GM19025 (cell line): ENCODE measurements around the gene ATCAY.
"Not testable (repeated sequence)": the region's sequence is repeated elsewhere in the genome, so short reads cannot be mapped to it uniquely, and the experiment has no call there.

Experiments
- ATAC-seq: cut with Tn5 transposase; IDR thresholded peaks from one replicate; pipeline ENCODE4 v1.9.1; 2021; ENCODE audit warnings: mild to moderate bottlenecking, low read depth, moderate library complexity; ENCODE audit not compliant: unreplicated experiment

ATCAY gene

DNA sequence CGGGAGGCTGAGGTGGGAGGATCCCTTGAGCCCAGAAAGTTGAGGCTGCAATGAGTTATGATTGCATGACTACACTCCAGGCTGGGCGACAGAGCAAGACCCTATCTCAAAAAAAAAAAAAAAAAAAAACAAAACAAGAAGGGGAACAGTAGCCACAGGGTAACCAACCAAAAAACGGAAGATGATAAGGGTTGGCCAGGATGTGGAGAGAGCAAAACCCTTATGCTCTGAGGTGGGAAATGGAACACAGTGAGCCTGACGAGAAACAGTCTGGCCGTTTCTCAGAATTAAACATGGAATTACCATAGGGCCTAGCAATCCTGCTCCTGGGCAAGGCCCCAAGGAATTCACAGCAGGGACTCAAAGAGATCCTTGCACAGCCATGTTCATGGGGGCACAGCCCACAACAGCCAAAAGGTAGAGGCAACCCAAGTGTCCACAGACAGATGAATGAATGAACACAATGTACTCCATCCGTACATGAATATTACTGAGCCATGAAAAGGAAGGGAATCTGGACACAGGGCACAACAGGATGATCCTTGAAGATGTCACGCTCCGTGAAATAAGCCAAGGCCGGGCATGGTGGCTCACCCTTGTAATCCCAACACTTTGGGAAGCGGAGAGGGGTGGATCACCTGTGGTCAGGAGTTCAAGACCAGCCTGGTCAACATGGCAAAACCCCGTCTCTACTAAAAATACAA is 63.7 kb downstream of the ATCAY start:
- no peak for ATAC-seq

DNA sequence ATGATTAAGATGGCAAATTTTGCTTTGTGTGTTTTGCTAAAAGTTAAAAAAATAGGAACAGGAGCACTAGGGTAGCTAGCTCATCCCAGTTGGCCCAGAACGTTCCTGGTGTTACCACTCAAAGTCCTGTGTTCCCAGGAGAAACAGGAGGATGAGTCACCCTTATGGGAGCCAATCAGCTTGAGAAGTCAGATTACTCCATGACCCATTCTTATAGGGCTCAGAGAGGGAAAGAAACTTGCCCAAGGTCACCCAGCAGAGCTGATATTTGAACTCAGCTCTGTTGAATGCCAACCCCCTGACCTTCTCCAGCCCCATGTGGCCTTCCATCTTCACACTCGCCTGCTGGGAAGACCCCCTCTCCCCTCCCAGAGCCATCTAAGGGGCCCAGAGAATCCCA is 65.4 kb downstream of the ATCAY start:
- ATAC-seq: no peak

DNA sequence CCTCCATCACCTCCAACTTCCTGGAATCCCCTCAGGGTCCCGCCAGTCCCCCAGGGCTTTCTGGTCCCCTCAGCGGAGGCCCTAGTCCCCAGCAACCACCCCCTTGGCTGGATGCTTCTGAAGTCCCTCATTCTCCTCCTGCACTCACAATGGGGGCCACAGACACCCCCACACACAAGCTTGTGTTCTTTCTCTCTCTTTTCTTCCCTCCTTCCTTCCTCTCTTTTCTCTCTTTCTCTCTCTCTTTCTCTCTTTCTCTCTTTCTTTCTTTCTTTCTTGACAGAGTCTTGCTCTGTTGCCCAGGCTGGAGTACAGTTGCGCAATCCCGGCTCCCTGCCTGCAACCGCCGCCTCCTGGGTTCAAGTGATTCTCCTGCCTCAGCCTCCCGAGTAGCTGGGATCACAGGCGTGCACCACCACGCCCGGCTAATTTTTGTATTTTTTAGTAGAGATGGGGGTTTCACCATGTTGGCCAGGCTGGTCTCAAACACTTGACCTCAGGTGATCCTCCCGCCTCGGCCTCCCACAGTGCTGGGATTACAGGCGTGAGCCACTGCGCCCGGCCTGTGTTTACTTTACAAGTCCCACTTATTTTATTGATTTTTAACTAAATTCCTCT is 66.9 kb downstream of the ATCAY start:
- not testable (repeated sequence) for ATAC-seq

DNA sequence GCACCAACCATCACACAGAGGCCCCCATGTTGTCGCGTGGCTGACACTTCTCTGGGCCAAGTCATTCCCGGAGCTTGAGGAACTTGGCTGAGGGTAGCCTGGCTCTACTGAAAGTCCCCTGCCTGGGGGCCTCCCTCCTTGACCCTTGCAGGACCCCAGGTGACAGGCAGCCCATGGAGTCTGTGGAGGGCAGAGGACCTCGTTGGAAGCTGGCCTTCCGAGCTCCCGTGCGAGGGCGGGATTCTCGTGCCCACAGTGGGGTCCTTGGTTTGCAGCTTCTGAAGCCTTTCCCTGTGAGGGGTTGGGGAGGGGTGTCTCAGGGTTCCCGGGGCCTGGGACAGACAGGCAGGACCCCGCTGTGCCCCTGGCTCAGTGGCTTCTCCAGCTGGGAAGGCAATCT is 68.8 kb downstream of the ATCAY start:
- no peak for ATAC-seq

DNA sequence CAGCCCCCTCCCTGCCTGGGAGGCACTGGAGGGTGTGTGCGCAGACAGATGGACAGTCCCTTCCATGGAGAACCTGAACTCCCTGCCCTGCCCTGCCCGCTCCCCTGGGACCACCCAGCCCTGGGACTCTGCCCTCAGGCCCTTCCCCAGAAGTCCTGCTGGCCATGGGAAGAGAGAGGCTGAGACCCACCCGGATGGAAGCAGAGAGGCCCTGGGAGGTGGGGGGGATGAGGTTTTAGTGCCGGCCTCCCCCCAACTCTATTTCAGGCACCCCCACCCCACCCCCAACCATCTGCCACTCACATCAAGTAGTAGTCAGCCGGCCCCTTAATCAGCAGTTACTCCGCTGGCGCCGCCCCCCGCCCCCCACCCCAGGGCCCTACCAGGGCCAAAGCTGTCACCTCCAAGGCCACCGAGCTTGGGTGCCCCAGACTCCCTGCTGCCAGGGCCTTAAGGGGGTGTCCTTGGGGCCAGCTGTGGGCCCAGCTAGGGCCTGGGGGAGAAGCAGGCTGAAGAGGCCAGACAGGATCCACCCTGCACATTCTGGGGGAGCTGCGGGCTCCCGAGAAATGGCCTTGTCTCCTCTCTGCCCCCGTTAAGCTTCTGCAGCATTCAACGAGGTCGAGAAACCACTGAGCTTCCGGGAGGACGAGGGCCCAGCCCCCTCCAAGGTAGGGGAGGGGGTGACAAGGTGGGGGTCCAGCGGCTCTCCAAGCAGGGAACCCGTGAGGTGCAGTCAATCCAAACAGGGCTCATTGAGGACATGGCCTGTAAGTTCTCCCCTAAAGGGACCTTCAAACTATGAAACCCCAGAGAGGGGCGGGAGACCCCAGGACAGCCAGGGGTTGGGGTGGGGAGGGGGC is 69.7 kb downstream of the ATCAY start:
- no peak for ATAC-seq

DNA sequence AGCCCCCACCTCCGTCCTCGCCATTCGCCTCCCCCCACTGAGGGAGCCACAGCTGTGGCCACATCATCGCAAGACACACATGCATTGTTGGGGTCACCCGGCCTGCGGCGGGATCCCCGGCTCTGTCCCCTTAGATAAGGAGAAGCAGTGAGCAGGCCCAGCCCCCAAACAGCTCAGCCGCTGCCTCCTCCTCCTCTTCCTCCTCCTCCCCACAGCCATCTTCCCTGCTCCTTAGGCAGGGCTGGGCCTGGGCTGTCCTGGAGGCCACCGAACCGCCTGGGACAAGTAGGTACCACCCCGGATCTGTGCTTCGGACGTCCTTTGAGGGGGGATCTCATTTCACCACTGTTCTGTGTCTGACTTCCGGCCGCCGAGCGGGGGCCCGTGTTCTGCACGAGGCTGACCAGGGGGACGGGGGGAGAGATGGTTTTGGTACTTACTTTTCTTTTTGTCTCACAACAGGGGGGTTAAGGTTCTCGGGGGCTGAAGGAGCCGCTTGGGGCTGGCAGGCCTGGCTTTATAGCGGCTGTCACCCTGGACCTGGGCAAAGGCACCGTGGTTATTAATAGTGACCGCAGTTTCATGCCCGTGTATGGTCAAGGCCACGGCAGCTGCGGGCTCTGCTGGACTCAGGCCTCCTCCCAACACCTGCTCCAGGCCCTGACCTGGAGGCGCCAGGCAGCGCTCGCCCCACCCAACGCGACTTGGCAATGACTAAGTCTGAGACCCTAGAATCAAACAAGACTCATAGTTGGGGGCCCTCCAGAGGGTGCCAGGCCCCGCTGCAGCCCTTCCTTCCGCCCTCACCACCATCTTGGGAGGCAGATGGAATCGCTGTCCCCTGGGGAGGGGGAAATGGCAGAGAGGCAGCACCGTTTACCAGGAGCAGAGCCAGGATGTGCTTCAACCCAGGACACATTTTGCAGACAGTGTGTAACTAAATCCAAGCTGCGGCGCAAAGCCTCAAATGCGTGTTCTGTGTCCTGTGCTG is 70.7 kb downstream of the ATCAY start:
- no peak for ATAC-seq

DNA sequence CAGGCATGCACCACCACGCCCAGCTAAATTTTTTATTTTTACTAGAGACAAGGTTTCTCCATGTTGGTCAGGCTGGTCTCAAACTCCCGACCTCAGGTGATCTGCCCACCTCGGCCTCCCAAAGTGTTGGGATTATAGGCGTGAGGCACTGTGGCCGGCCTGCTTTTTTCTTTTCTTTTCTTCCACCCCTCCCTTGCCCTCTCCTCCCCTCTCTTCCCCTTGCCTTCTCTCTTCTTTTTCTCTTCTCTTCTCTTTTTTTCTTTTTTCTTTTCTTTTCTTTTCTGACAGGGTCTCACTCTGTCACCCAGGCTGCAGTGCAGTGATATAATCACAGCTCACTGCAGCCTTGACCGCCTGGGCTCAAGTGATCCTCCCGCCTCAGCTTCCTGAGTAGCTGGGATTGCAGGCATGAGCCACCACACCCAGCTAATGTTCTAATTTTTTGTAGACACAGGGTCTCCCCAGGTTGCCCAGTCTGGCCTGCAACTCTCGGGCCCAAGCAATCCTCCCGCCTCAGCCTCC is 72.3 kb downstream of the ATCAY start:
- not testable (repeated sequence) for ATAC-seq

DNA sequence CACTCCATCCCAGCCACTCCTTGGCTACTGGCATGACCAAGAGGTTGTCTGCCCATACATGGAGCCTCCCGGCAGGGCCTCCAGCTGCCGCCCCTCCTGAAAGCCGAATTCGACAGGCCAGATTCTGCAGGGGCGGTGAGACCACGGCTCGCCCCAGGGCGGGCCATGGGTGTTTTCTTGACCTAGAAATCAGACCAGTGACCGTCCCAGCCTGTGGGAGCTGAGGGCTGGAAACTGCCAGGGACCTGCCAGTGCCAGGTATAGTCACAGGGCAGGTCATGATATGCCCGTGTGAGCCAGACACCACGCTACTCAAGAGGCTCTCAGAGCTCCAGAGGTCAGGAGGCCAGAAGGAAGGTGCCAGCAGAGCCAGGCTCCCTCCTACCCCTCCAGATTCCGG is 73.6 kb downstream of the ATCAY start:
- no peak for ATAC-seq

DNA sequence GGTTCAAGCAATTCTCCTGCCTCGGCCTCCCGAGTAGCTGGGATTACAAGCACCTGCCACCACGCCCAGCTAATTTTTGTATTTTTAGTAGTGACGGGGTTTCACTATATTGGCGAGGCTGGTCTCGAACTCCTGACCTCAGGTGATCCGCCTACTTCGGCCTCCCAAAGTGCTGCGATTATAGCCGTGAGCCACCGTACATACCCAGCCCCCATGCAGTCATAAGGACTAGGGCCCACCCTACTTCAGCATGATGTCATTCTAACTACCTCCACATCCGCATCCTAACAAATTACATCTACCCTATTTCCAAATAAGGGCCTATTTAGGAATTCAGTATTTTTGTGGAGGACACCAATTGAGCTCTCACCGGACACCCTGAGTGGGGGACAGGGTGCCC is 74.8 kb downstream of the ATCAY start:
- not testable (repeated sequence) for ATAC-seq

DNA sequence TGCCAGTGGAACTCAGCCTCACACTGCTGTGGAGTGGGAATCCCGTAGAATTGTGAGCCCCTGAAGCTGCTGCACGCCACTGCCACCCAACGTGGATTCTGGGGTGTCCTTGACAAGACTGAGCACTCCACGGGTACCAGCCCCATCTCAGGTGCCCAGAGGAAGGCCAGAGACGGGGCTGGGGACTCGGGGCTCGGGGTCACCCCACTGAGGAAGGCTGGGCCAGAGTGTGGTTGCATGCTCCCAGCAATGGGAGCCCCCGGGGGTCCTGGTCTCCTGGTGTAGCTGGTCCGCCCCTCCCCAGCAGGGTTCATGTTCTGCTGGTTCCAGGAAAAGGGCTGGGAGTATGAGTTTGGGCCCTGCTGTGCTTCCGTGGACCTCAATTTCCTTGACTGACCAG is 75.2 kb downstream of the ATCAY start:
- no peak for ATAC-seq

DNA sequence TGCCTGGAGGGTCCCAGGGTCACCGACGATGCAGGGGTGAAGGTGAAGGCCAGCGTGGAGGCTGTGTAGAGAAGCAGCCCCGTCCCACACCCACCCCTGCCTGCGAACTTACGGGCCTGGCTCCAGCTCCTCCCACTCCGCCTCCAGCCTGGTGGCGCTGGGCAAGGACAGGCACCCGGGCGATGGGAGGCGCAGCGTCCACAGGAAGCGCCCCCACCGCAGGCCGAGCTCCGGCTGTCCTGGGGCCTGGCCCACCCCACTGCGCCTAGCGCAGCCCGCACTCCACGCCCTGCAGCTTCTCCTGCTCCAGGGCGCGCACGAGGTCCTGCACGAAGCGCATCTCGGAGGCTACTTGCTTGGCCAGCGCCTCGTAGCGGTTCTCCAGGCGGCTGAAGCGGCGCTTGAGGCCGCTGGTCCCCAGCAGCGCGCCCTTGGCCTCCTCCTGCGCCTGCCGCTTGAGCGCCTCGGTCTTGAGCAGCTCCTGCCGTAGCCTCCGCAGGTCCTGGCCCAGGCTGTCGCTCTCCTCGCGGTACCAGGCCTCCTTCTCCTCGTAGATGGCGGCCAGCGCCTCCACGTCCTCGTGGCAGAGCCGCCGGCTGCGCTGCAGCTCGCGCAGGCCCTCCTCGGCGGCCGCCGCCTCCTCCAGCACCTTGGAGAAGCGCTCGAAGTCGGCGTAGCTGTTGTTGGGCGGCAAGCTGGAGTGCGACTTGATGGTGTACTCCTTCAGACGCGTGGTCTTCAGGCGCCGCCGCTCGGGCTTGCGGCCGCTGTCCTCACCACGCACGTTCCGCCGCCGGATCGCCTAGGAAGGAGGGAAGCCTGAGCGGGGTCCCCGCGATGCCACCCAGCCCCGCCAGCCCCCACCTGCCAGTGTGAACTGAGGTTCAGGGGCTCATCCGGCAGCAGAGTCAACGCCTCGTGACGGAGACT is 78.6 kb downstream of the ATCAY start:
- no peak for ATAC-seq

DNA sequence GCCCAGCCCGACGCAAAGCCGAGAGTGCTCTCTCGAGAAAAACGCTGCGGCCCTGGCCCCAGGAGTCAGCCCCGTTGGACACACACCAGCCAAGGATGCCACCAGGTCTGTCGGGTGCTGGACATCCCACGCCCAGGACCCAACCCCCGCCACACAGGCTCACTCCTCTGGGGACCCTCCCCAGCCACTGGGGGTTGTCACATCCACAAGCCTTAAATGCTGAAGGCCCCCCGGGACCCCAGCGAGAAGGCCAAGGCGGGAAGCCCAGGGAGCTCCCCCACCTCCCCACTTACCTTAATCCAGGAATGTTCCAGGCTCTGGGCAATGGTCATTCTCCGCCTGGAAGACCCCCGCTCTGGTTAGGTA is 79.3 kb downstream of the ATCAY start:
- no peak for ATAC-seq

DNA sequence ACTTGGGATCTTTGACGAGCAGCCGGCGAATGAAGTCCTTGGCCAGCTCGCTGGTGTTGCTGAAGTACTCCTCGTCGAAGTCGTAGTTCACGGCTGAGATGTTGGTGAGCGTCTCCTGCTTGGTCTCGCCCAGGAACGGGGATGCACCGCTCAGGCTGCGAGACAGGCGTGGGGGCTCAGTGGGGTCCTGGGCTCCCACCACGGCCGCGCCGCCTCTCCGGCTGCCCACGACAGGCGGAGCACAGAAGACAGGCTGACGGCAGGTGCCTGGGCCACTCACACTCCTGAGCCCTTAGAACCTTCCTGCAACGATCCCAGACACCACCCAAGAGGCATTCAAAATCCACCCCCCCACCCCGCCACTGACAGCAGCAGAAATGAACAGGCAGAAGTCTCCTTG is 80.5 kb downstream of the ATCAY start:
- no peak for ATAC-seq

DNA sequence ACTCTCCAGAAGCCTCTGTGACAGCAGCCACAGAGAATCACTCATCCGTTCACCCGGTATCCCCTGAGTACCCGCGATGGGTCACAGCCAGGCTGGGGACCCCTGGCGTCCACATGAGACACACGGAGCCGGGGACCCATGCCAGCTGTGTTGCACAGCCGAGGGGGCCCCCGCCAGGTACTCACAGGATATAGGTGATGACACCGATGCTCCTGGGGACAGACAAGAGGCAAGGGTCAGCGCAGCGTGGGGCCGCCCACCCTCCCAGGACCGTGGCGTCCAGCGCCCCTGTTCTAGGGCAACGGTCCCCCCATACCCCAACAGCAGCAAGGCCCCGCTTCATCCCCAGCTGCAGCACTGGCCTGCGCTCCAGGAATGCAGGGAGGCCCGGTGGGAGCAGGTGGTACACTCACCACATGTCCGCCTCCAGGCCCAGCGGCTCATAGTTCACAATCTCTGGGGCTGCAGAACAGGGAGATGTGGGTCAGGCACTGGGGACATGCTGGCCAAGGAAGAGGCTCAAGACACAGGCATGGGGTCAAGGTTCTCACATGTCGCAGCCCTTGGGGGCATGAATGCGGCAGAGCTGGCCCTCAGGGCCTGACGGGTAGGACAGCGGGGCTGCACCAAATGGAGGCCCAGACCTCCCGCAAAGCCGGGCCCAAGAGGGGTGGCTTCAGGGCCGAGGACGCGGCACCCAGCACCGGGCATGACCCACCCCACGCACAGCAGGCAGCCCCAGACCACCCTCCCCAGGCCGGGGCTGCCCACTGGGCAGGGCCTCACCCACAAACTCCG is 83.2 kb downstream of the ATCAY start:
- no peak for ATAC-seq

DNA sequence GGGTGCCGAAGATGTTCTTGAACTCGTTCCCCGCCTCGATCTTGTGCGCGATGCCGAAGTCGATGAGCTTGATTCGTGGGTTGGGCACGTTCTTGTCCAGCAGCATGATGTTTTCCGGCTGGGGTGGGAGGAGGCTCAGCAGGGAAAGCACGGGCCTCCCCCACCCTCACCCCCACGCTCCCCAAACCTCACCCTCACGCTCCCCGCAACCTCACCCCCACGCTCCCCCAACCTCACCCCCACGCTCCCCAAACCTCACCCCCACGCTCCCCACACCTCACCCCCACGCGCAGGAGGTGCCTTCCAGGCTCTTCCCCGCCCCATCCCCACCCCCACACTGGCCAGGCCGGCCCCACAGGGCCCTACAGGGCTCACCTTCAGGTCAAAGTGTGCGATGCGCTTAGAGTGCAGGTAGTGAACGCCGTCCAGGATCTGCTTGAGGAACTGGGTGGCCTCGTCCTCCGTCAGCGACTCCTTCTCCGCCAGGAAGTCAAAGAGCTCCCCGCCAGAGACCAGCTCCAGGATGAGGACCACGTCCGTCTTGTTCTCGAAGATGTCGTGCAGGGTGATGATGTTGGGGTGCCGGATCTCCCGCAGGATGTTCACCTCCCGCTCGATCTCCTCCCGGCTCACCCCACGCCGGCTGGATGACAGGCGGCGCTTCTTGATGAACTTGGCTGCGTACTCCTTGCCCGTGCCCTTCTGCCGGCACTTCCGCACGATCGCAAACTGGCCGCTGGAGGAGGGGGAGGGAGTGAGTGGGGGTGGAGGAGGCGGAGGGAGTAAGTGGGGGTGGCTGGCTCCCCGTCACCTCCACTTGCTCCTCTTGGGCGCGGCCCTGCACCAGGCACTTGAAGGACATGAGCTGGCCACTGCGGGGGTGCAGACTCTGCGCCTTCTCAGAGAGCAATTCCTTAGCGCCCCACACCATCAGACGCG is 84.0 kb downstream of the ATCAY start:
- no peak for ATAC-seq

DNA sequence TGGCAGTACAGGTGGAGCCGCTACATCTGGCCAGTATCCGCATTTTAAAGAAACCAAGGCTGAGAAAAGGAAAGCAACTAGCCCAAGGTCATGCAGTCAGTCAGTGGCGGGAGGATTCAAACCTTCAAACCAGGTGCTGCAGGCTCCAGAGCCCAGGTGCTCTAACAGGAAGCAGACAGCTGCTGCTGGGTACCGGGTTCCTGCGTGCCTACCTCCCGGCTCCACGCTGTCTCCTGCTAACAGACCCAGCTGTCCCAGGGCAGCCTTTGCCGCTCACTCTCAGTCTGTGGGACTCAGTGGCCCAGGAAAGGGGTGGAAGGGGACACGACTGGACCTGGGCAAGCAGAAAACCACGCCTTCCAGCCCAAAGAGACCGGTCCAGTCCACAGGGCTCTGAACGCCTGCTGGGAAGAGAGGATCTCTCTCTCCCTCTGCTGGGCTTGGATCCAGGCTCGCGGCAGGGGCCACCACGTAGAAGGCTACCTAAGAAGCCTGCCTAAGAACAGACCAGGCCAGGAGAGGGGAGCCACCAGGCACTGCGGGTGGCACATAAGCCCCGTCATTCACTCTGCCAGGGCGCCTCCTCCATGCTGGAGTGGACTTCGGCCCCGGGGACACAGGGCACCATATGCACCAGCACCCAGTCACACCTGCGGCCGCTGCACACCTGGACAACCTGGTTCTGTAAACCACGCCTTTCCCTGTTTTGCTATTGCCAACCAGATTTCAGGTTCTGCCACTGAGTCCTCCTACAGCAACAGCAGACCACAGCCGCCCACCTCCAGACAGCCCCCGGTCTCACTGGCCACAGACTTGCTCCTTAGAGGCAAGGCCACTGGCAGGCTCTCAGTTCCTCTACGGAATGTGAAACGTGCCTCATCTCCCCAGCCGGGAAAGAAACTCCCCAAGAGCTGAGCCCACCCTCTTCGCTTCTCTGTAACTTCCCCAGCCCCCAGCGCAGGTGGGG is 85.8 kb downstream of the ATCAY start:
- ATAC-seq: no peak
